BJ (cell line): ENCODE data around the gene SKI. TPM values are rescaled to one million over a fixed set of nuclear protein-coding genes. Genes with fewer than 3 reads are reported as not detected.

ENCODE experiments used
- CTCF ChIA-PET: fragments of 350-600 bp; formaldehyde crosslinking; extraction: SDS; loops from one replicate; lab custom pipeline; 2021; ENCODE audit warnings: antibody characterized with exemption, inconsistent platforms; lab: Yijun Ruan, JAX
- POLR2A ChIA-PET: fragments of 300-600 bp; sonication (Branson Sonifier 250); formaldehyde crosslinking; extraction: SDS; loops from one replicate; lab custom pipeline; 2021; ENCODE audit warnings: antibody characterized with exemption; lab: Charles Lee
- DNase-seq: peaks from one replicate; pipeline ENCODE4 v3.0.0-alpha.2; 2011; ENCODE audit warnings: low read depth
- H3K27me3 ChIP-seq: 2 replicates; pipeline ENCODE4 v1.6.0; 2011; ENCODE audit warnings: low read length; ENCODE audit not compliant: control insufficient read depth, insufficient read depth
- H3K36me3 ChIP-seq: 2 replicates; pipeline ENCODE4 v1.5.1; 2011; ENCODE audit warnings: low read length; ENCODE audit not compliant: control insufficient read depth, insufficient read depth
- H3K4me3 ChIP-seq: 2 replicates; pipeline ENCODE4 v1.5.1; 2011; ENCODE audit warnings: low read depth, mild to moderate bottlenecking, control low read depth, low read length
- CTCF ChIP-seq: IDR thresholded peaks from 2 replicates; pipeline ENCODE4 v1.5.1; 2011; ENCODE audit warnings: low read depth, mild to moderate bottlenecking, control low read depth, inconsistent platforms, low read length, moderate library complexity; ENCODE audit not compliant: insufficient read depth
- polyA plus RNA-seq: library from polyadenylated mRNA; depleted of rRNA; stranded (reverse); fragments of >200 nt; gene quantifications from 2 replicates; pipeline ENCODE4 v1.2.3, GENCODE V29; 2011

The SKI gene
- polyA plus RNA-seq, 1 experiment, result 5.1 TPM

- Histone ChIP-seq H3K27me3 (no peaks in the 10 kb centered on the region), H3K4me3 (no peak overlapping the region), H3K36me3 (no peaks in the 10 kb centered on the region; the same call in 1 of the 2 replicates)
- ChIA-PET CTCF (interaction anchor here (1.2 kb wide), 1 partner anchor 37 kb away, joined by 3 read pairs; no protein-coding TSS in a partner anchor), POLR2A (no interaction called here)
- no peak for TF ChIP-seq CTCF
- no peak for DNase-seq
These were observed 43.9 kb downstream of the SKI start for GRCh38 chr1:2271841-2272655.

GRCh38 chr1:2272686-2273400, 44.7 kb downstream of the SKI start:
- Histone ChIP-seq H3K27me3 (no peaks in the 10 kb centered on the region), H3K36me3 (peaks cover 2% of the 10 kb centered on the region; the same call in 1 of the 2 replicates), H3K4me3 (no peak overlapping the region)
- POLR2A ChIA-PET, result no interaction called here
- TF ChIP-seq CTCF, result no peak
- CTCF ChIA-PET, result interaction anchor here (1.2 kb wide), 1 partner anchor 37 kb away, joined by 3 read pairs; no protein-coding TSS in a partner anchor
- DNase-seq, result no peak

GRCh38 chr1:2273401-2274090, 45.4 kb downstream of the SKI start:
- Histone ChIP-seq H3K36me3 (peaks cover 3% of the 10 kb centered on the region; the same call in 1 of the 2 replicates), H3K4me3 (no peak overlapping the region), H3K27me3 (no peaks in the 10 kb centered on the region)
- CTCF ChIA-PET, result no interaction called here
- TF ChIP-seq CTCF, result no peak
- no peak for DNase-seq
- POLR2A ChIA-PET, result no interaction called here

- ChIA-PET CTCF (no interaction called here), POLR2A (no interaction called here)
- DNase-seq, result no peak
- Histone ChIP-seq H3K27me3 (no peaks in the 10 kb centered on the region), H3K4me3 (no peak overlapping the region), H3K36me3 (peaks cover 3% of the 10 kb centered on the region; the same call in 1 of the 2 replicates)
- no peak for TF ChIP-seq CTCF
These were observed 46.3 kb downstream of the SKI start for GRCh38 chr1:2274231-2274928.
